HG02885 (cell line): ENCODE measurements around the gene TNS3.
A peak's percentile ranks its signal among the peaks of the same experiment; 100 is the strongest.
"Not testable (repeated sequence)": the region's sequence is repeated elsewhere in the genome, so short reads cannot be mapped to it uniquely, and the experiment has no call there.

Experiments used
- ATAC-seq: cut with Tn5 transposase; IDR thresholded peaks from one replicate; pipeline ENCODE4 v1.9.1; 2021; ENCODE audit warnings: mild to moderate bottlenecking; ENCODE audit not compliant: unreplicated experiment, poor library complexity

The TNS3 gene

DNA sequence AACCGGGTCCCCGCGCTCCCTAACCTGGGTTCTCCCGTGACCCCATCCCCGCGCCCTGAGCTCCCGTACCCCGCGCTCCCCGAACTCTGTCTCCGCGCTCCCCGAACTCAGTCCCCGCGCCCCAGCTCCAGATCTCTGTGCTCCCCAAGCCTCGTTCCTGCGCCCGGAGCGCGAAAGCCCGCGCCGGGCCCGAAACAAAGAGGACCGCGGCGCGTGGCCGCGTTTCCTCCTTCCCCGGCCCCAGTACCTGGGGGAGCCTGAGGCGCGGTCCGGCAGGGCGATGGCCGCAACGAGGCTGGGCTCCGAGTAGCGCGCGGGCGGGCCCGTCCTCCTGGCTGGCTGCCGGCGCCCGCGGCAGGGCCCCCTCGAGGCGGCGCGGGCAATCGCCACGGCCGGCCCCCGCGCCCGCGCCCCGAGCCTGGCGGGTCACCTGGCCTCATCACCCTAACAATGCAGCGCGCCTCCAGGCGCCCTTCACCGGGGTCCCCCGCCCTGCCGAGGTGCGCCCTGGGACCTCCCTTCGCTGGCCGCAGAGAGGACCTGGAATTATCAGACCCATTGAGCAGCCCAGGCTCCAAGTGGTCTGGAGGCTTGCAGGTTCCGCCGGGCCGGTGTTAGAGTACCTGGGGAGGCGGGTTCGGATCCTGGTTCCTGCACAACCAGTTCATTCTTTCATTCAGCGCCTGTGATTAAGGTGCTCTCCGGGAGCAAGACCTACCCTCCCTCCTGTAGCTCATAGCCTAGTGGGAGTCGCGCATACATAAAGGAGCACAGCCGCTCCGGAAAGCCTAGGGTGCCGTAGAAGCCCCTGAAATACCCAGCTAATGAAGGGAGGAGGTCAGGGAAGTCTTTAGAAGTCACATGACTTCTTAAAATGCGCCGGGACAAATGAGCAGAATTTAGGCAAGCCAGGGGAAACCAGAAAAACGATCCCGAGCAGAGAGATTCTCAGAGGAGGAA lies at the start of gene TNS3:
TNS3 (minus strand) TSS at position 308 of the 960 bp plus-strand sequence. CDS start 142,475 bp downstream, outside the sequence.
- ATAC-seq, result no peak

GRCh38 chr7:47631711-47632110 lies 49.8 kb upstream of the TNS3 start:
- ATAC-seq, result no peak

GRCh38 chr7:47627580-47628283 lies 45.8 kb upstream of the TNS3 start:
- ATAC-seq, result peak; percentile 76

GRCh38 chr7:47625861-47626715 lies 44.2 kb upstream of the TNS3 start:
- no peak for ATAC-seq

- no peak for ATAC-seq
Measured at GRCh38 chr7:47624689-47625088, 42.8 kb upstream of the TNS3 start.

DNA sequence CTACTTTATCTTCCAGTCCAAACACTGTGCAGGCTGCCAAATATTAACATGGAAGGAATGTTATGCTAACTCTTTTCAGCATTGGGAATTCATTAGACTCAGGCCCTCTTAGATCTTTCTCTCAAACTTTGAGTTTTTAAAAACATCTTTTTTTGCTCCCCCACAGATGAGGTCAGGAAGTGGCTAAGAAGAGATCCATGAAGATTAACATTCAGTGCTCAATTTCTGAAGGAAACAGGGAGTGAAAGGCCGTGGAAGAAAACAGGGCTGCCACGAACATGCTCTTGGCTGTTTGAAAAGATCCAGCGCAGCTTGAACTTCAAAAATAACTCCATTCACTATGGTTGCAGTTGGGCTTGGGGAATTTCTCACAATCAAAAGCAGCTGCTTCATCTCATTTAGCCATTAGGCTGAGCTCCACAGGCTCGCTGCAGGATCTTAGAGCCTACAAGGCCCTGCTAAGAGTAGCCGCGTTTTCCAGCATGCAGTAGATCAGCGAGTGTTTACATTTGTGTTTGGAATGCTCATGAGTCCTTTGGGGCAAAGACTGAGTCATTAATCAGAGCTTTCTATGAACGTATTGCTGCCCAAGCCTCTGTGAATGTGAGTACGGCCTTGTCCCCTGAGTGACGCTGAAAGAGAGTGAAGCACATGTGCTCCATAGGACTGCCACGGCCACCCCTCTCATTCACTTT lies 41.2 kb upstream of the TNS3 start:
- no peak for ATAC-seq

GRCh38 chr7:47622586-47622945 lies 40.7 kb upstream of the TNS3 start:
- no peak for ATAC-seq

GRCh38 chr7:47621979-47622561 lies 40.2 kb upstream of the TNS3 start:
- ATAC-seq, result no peak

- ATAC-seq, result no peak
Measured at GRCh38 chr7:47621347-47621746, 39.4 kb upstream of the TNS3 start.

- ATAC-seq, result no peak
Measured at GRCh38 chr7:47619806-47620205, 37.9 kb upstream of the TNS3 start.

DNA sequence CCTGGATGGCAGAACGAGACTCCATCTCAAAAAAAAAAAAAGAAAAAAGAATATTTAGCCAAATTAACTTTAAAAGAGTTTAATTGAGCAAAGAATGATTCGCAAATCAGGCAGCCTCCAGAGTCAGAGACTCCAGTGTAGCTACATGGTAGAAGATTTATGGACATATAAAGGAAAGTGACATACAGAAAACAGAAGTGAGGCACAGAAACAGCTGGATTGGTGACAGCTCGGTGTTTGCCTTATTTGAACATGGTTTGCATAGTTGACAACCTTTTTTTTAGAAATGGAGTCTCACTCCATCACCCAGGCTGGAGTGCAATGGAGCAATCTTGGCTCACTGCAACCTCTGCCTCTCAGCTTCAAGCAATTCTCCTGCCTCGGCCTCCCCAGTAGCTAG lies 35.2 kb upstream of the TNS3 start:
- ATAC-seq, result no peak

DNA sequence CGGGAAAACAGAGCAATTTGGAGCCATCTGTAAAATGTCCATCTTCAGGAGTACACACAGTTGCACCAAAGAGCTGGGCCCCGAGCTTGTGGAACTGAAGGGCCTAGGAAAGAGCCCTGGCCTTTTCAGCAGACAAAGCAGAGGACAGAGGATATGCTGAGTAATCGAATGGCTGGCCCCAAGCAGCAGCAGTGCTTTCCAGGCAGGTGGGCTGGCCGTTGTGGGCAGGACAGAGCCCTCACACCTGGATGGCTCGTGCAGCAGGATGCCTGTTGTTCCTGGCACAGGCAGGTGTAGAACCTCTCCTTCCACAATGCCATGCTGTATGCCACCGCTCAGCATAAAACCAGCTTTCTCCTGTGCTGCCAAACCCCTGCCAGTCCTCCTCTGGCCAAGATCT lies 32.5 kb upstream of the TNS3 start:
- ATAC-seq, result no peak

DNA sequence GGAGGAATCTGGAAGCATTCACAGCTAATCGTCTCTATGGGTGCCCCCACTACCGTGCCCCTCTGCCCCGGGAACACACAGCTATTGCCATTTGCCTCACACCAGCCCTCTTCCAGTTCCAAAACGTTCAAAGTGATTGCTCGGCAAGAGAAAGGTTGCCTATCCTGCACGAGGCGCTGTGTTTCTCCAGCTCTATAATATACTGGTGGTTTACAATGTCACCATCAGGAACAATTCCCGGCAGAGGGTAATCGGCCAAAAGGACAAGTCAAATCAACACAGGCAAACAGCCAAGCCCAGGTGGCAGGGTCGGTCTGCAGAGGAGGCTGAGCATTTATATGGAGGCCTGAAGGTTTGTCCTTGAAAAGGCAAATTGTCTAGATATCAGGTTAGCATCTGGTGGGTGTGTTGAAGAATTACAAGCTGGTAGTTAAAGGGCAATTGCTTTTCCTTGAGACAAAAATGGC lies 29.2 kb upstream of the TNS3 start:
- no peak for ATAC-seq

DNA sequence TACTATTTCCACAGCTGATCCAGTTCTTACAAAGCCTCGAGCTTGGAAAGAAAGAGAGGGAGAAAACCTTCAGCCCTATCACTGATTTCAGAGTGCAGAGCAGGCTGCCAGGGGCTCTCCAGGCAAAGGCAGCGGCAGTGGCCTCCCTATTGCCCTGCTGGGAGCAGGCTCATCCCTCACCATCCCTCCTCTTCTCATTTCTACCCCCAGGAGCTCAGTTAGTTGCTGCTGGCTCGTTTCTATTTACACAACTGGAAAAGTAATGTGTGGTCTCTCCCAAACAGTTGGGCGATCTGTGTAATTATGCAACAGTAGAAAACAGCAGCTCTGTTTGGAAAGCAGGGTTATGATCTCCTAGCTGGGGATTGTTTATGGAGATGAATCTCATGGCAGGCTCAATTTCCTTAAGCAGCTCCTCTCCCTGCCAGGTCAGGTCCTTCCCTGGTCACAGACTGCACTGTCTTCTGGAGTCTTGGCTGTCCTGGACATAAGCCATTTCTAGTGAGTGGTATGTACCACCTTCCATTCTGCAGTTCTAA lies 28.7 kb upstream of the TNS3 start:
- no peak for ATAC-seq

- ATAC-seq, result no peak
Measured at GRCh38 chr7:47609803-47610452, 28.0 kb upstream of the TNS3 start.

GRCh38 chr7:47606593-47607046 lies 24.7 kb upstream of the TNS3 start:
- not testable (repeated sequence) for ATAC-seq

DNA sequence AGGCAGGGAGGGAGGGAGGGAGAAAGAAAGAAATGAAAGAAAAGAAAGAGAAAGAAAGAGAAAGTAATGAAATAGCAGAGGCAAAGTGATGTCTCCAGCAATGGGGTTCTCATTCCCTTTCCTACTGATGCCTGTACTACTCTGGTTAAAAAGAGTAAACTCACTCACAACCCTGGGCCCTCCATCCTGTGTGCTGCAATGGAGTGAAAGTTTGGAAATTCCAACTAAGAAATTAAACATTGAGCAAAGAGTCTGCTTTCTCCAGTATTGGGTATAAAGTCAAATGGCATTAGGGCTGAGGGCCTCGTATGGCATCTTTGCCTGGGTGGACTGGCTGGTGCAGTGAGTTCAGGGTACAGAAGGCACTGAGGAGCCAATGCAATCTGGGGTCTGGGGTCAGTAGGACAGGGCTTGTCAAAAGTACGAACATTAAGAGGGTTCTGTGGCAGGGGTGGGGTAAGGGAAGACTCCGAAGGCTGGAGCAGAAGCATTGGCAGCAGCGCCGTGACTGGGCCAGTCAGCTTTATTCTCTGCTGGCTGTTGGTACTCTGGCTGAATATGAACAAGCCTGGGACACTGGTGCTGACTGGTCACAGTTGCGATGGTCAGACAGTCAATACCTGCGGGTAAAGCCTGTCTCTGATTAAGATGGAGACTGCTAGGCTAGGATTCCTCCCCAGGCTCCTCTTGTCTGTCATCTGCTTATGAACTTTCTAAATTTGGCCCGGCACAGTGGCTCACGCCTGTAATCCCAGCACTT lies 24.1 kb upstream of the TNS3 start:
- ATAC-seq, result no peak

- no peak for ATAC-seq
Measured at GRCh38 chr7:47604496-47604890, 22.6 kb upstream of the TNS3 start.
